Body of pancreas (tissue), 4 donors: Measurements from ENCODE around the gene UBXN6.

Experiments
- CTCF ChIP-seq, 7 experiments: fragments of 450-650 bp in 4 of 7; fragments of 200-600 bp in 3 of 7; sonication (generic) in 3 of 7; IDR thresholded peaks; one replicate each; pipeline ENCODE4 v1.5.1; 2016 to 2019; ENCODE audit warnings: antibody characterized with exemption in 7 of 7
- POLR2A ChIP-seq, 3 donors: fragments of 450-650 bp; IDR thresholded peaks; one replicate each; pipeline ENCODE4 v1.6.1; 2016; ENCODE audit warnings: antibody characterized with exemption in 3 of 3, mild to moderate bottlenecking in 2 of 3

DNA sequence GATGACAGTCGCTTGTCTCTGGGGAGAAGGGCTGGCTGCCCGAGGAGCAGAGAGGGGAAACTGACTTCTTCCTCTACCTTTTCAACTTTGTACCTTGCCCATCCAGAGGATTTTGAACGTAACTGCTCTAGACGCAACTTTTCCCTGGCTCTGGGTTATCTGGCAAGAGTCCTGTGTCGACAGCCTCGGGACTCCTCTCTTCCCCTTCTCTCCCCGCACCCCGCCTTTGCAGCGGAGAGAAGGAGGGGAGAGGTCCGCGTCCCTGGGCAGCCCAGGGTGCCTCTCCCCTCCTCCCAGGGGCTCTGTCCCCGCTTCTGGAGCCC is 57.8 kb downstream of the UBXN6 start:
- no peak for TF ChIP-seq CTCF (IDR thresholded peaks at IDR 0.05)
- TF ChIP-seq POLR2A (IDR thresholded peaks at IDR 0.05), result peak in 1 of 3 donors; percentile 16
